HL-60 (cell line): ENCODE results near the gene TOMM34.

Source experiments
- DNase-seq, 2 experiments: peaks; one replicate each; pipeline ENCODE4 v3.0.0-alpha.2; 2010 to 2020; ENCODE audit warnings: low read depth in 1 of 2, low spot score in 1 of 2
- H3K27ac ChIP-seq: fragments of 250-450 bp; sonication (Bioruptor Pico); replicated peaks from 2 replicates; pipeline ENCODE4 v1.5.1; 2020; ENCODE audit warnings: mild to moderate bottlenecking, moderate library complexity
- H3K27me3 ChIP-seq: fragments of 250-450 bp; sonication (Bioruptor Pico); 2 replicates; pipeline ENCODE4 v1.5.1; 2021; ENCODE audit warnings: mild to moderate bottlenecking, moderate library complexity; ENCODE audit not compliant: insufficient read depth, poor library complexity, severe bottlenecking
- H3K4me3 ChIP-seq: replicated peaks from 2 replicates; pipeline ENCODE4 v1.5.1; 2011; ENCODE audit warnings: mild to moderate bottlenecking, control low read depth, low read length; ENCODE audit not compliant: insufficient read depth
- GABPA ChIP-seq: IDR thresholded peaks from 2 replicates; pipeline ENCODE4 v1.6.1; 2012; ENCODE audit warnings: low read depth
- POLR2AphosphoS5 ChIP-seq: IDR thresholded peaks from 2 replicates; pipeline ENCODE4 v1.6.1; 2012; ENCODE audit warnings: low read depth
- SPI1 ChIP-seq: IDR thresholded peaks from 2 replicates; pipeline ENCODE4 v1.6.1; 2012; ENCODE audit warnings: low read depth, mild to moderate bottlenecking, borderline replicate concordance
- TF ChIP-seq, protein P1 (sequence below): IDR thresholded peaks from one replicate; pipeline ENCODE4 v1.5.1; 2011; ENCODE audit warnings: low read length, control low read depth, inconsistent platforms; ENCODE audit not compliant: insufficient read depth
- TF ChIP-seq, protein P2 (sequence below): IDR thresholded peaks from 2 replicates; pipeline ENCODE4 v1.6.1; 2012; ENCODE audit warnings: low read depth; ENCODE audit not compliant: insufficient replicate concordance

TOMM34 gene

DNA sequence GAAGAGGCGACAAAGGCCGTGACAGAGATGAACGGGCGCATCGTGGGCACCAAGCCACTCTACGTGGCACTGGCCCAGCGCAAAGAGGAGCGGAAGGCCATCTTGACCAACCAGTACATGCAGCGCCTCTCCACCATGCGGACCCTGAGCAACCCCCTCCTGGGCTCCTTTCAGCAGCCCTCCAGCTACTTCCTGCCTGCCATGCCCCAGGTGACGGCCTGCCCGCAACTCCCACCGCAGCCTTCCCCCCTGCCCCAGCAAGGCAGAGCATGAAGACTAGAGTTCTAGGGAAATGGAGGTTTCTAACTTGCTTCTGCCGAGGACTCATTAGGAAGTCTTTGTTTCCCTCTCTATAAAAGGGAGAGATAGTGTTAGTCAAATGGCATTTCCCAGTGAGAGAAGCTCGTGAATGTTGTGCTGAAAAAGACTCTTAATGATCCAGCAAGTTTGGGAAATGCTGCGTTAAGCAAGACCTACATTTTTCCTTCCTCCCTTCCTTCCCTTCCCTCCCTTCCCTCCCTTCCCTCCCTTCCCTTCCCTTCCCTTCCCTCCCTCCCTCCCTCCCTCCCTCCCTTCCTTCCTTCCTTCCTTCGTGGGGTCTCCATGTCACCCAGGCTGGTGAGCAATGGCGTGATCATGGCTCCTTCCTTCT, 29.6 kb downstream of the TOMM34 start:
- TF ChIP-seq, protein P1, sequence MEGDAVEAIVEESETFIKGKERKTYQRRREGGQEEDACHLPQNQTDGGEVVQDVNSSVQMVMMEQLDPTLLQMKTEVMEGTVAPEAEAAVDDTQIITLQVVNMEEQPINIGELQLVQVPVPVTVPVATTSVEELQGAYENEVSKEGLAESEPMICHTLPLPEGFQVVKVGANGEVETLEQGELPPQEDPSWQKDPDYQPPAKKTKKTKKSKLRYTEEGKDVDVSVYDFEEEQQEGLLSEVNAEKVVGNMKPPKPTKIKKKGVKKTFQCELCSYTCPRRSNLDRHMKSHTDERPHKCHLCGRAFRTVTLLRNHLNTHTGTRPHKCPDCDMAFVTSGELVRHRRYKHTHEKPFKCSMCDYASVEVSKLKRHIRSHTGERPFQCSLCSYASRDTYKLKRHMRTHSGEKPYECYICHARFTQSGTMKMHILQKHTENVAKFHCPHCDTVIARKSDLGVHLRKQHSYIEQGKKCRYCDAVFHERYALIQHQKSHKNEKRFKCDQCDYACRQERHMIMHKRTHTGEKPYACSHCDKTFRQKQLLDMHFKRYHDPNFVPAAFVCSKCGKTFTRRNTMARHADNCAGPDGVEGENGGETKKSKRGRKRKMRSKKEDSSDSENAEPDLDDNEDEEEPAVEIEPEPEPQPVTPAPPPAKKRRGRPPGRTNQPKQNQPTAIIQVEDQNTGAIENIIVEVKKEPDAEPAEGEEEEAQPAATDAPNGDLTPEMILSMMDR, result no peak
- H3K27ac ChIP-seq, result no peak overlapping the region
- H3K27me3 ChIP-seq, result no peaks in the 10 kb centered on the region
- no peak for DNase-seq
- H3K4me3 ChIP-seq, result no peak overlapping the region

DNA sequence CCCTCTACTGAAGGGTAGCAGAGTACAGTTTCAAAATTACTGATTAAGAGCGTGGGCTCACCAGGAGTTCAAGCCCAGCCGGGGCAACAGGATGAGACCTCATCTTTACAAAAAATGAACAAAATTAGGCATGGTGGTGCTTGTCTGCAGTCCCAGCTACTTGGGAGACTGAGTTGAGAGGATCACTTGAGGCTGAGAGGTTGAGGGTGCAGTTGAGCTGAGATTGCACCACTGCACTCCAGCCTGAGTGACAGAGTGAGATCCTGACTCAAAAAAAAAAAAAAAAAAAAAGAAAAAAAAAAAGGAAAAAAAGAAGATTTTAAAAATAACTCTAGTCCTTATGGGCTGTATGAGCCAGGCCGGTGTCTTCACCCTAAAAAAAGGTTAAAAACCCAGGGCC, 31.6 kb downstream of the TOMM34 start:
- no peak for DNase-seq
- TF ChIP-seq SPI1, result no peak
- TF ChIP-seq, protein P2, sequence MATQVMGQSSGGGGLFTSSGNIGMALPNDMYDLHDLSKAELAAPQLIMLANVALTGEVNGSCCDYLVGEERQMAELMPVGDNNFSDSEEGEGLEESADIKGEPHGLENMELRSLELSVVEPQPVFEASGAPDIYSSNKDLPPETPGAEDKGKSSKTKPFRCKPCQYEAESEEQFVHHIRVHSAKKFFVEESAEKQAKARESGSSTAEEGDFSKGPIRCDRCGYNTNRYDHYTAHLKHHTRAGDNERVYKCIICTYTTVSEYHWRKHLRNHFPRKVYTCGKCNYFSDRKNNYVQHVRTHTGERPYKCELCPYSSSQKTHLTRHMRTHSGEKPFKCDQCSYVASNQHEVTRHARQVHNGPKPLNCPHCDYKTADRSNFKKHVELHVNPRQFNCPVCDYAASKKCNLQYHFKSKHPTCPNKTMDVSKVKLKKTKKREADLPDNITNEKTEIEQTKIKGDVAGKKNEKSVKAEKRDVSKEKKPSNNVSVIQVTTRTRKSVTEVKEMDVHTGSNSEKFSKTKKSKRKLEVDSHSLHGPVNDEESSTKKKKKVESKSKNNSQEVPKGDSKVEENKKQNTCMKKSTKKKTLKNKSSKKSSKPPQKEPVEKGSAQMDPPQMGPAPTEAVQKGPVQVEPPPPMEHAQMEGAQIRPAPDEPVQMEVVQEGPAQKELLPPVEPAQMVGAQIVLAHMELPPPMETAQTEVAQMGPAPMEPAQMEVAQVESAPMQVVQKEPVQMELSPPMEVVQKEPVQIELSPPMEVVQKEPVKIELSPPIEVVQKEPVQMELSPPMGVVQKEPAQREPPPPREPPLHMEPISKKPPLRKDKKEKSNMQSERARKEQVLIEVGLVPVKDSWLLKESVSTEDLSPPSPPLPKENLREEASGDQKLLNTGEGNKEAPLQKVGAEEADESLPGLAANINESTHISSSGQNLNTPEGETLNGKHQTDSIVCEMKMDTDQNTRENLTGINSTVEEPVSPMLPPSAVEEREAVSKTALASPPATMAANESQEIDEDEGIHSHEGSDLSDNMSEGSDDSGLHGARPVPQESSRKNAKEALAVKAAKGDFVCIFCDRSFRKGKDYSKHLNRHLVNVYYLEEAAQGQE, result no peak
- TF ChIP-seq, protein P1, result no peak
- H3K27ac ChIP-seq, result no peak overlapping the region
- H3K27me3 ChIP-seq, result no peaks in the 10 kb centered on the region
- no peak overlapping the region for H3K4me3 ChIP-seq

DNA sequence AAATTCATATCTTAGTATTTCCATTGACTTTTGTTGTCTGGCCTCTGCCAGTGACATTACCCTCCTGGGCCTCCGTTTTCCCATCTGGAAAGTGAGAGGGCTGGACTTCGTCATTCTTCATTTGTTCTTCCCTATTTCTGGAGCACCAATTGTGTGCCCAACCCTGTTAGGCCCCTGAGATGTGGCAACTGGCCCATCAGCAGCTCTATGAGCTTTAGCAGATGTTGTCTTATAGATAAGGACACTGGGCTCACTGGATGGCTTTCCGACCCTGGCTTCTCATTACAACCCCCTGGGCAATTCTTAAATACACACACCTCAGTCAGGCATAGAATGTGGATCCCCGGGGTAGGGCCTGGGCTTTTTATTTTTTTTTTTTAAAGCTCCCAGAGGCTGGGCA, 35.7 kb downstream of the TOMM34 start:
- TF ChIP-seq POLR2AphosphoS5 (no peak), GABPA (no peak), SPI1 (no peak)
- TF ChIP-seq, protein P2, result no peak
- TF ChIP-seq, protein P1, result no peak
- no peaks in the 10 kb centered on the region for H3K27me3 ChIP-seq
- no peak overlapping the region for H3K4me3 ChIP-seq
- H3K27ac ChIP-seq, result no peak overlapping the region
- DNase-seq, result no peak

DNA sequence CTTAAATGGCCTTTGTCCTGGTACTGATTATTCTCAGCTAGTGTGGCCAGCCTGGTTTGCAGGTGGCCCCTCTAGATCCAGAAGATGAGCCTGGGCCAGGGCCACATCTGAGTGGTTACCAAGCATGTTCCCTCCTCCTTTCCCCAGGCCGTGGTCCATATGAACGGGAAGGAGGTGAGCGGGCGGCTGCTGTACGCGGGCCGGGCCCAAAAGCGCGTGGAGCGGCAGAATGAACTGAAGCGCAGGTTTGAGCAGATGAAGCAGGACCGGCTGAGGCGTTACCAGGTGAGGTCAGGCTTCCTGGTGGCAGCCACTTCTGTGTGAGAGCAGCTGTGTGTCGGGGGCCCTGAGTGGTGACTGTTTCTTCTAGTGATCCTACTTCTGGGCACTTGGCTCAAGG, 38.8 kb downstream of the TOMM34 start:
- H3K27me3 ChIP-seq, result no peaks in the 10 kb centered on the region
- TF ChIP-seq POLR2AphosphoS5 (no peak), SPI1 (no peak), GABPA (no peak)
- TF ChIP-seq, protein P2, result no peak
- DNase-seq, result no peak

More for the DNA sequence above, 38.8 kb downstream of the TOMM34 start:
- Histone ChIP-seq H3K27ac (no peak overlapping the region), H3K4me3 (no peak overlapping the region)
